Memory B cell (primary cell): ENCODE data around the gene DIAPH2.
A peak's percentile ranks its signal among the peaks of the same experiment; 100 is the strongest.
"Not testable (repeated sequence)": the region's sequence is repeated elsewhere in the genome, so short reads cannot be mapped to it uniquely, and the experiment has no call there.

Experiments used
- ATAC-seq: fragments of 150-1000 bp; cut with Tn5 transposase; 2 replicates; pipeline ENCODE4 v1.10.0; 2021; ENCODE audit warnings: low read depth, mild to moderate bottlenecking, moderate library complexity
- DNase-seq, 2 donors: peaks; one replicate each; pipeline ENCODE4 v3.0.0; 2022; ENCODE audit warnings: low spot score in 2 of 2
- H3K27ac Mint-ChIP-seq: one replicate; pipeline ENCODE4 v1.8.0; 2022; ENCODE audit warnings: mild to moderate bottlenecking, moderate library complexity, mixed read lengths
- H3K27me3 Mint-ChIP-seq: one replicate; pipeline ENCODE4 v1.8.0; 2022; ENCODE audit warnings: mixed read lengths
- H3K36me3 Mint-ChIP-seq: one replicate; pipeline ENCODE4 v1.8.0; 2022; ENCODE audit warnings: mild to moderate bottlenecking, mixed read lengths
- H3K4me1 Mint-ChIP-seq: one replicate; pipeline ENCODE4 v1.8.0; 2022; ENCODE audit warnings: mixed read lengths
- H3K4me3 Mint-ChIP-seq: one replicate; pipeline ENCODE4 v1.8.0; 2022; ENCODE audit warnings: mild to moderate bottlenecking, moderate library complexity, mixed read lengths
- H3K9me3 Mint-ChIP-seq: one replicate; pipeline ENCODE4 v1.8.0; 2022; ENCODE audit warnings: mixed read lengths

The DIAPH2 gene

DNA sequence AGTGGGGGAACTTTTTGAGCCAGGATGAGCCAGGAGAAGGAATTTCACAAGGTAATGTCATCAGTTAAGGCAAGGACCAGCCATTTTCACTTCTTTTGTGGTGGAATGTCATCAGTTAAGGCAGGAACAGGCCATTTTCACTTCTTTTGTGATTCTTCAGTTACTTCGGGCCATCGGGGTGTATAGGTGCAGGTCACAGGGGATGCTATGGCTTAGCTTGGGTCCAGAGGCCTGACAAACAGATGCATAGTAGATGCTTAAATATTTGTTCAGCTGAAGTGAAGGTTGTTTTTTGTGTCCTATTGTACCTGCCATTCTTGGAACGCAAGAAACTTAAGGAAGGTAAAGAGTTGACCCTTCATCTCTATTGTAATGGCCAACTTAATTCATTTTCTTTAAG, 46.4 kb downstream of the DIAPH2 start:
- DNase-seq, H3K27me3 Mint-ChIP-seq, H3K27ac Mint-ChIP-seq, H3K9me3 Mint-ChIP-seq, ATAC-seq, H3K4me3 Mint-ChIP-seq, H3K36me3 Mint-ChIP-seq: not testable (repeated sequence)
- H3K4me1 Mint-ChIP-seq = peaks cover 17% of the 10 kb centered on the region

DNA sequence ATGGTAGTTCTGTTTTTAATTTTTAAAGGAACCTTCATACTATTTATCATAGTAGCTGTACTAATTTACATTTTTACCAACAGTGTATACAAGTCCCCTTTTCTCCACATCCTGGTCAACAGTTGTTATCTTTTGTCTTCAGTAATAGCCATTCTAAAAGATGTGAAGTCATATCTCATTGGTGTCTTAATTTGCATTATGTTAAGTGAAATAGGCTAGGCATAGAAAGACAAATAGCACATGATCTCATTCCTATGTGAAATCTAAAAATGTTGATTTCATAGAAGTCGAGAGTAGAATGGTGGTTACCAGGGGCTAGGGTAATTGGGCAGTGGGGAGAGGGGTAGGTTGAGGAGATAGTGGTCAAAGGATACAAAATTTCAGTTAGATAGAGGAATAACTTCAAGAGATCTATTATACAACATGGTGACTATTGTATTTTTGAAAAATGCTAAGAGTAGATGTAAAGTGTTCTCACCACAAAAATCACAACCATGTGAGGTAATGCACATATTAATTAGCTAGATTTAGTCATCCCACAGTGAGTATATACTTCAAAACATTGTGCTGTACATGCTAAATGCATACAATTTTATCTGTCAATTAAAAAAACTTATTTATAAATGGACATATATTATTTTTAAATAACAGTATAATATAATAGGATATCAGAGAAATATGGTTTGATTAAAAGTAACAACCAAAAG, 58.9 kb downstream of the DIAPH2 start:
- DNase-seq (no peak), ATAC-seq (no peak)
- no peaks in the 10 kb centered on the region for H3K9me3 Mint-ChIP-seq
- no peak overlapping the region for H3K4me3 Mint-ChIP-seq
- no peak overlapping the region for H3K27ac Mint-ChIP-seq
- H3K27me3 Mint-ChIP-seq = no peaks in the 10 kb centered on the region
- H3K4me1 Mint-ChIP-seq = no peaks in the 10 kb centered on the region
- H3K36me3 Mint-ChIP-seq = peaks cover 3% of the 10 kb centered on the region

DNA sequence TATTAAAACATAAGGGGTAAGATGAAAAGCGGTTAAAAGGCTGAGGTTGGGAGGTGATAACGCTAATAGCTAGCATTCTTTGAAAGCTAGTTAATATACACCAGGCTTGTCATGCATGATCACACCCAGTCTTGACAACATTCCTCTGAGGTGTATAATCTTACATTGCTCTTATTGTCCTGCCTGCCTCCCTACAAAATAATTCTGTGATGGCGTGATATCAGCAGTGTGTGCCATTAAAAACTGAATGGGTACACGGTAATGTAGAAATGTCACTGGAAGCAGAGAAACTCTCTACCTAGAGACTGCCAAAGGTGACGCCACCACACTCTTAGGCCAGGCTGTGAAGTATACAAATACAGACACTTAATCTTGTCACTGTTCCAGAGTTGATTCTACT, 68.1 kb downstream of the DIAPH2 start:
- ATAC-seq (no peak), DNase-seq (no peak)
- peaks cover 4% of the 10 kb centered on the region for H3K36me3 Mint-ChIP-seq
- no peaks in the 10 kb centered on the region for H3K4me1 Mint-ChIP-seq
- H3K27me3 Mint-ChIP-seq = no peaks in the 10 kb centered on the region
- no peaks in the 10 kb centered on the region for H3K9me3 Mint-ChIP-seq
- peak overlapping the region; percentile 54 for H3K27ac Mint-ChIP-seq
- no peak overlapping the region for H3K4me3 Mint-ChIP-seq

DNA sequence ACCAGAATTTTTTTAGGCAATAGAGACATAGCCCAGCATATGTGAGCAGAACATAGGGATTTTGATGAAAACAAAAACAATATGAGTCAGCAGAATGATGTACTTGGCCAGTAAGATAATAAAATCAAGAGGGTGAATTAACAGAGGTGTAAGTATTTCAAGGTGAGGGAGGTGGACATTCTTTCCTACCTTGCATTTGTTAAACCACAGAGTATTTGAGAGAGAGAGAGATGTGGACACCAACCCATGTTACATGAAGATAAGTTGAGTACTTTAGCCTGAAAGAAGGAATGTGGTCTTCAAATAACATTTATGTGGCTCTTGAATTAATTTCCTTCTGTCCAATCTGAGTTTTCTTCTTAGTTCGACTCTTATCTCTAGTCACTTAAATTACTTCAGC, 68.6 kb downstream of the DIAPH2 start:
- H3K4me1 Mint-ChIP-seq = no peaks in the 10 kb centered on the region
- H3K36me3 Mint-ChIP-seq = peaks cover 4% of the 10 kb centered on the region
- H3K4me3 Mint-ChIP-seq = no peak overlapping the region

DNA sequence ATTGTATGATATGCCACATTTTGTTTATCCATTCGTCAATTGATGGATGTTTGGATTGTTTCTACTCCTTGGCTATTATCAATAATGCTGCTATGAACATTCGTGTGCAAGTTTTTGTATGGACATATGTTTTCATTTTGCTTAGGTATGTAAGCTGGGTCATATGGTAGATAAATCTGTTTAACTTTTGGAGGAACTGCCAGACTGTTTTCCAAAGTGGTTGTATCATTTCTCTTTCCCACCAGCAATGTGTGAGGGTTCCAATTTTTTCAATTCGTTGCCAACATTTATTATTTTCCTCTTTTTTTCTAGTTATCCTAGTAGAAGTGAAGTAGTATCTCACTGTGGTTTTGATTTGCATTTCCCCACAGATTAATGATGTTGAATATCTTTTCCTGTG, 71.8 kb downstream of the DIAPH2 start:
- Mint-ChIP-seq H3K4me1 (no peaks in the 10 kb centered on the region), H3K9me3 (no peaks in the 10 kb centered on the region), H3K27me3 (no peaks in the 10 kb centered on the region), H3K4me3 (no peak overlapping the region), H3K36me3 (peaks cover 4% of the 10 kb centered on the region), H3K27ac (no peak overlapping the region)
- ATAC-seq (no peak), DNase-seq (no peak)

More for the DNA sequence above, 68.6 kb downstream of the DIAPH2 start:
- Mint-ChIP-seq H3K9me3 (no peaks in the 10 kb centered on the region), H3K27ac (peak overlapping the region; percentile 54), H3K27me3 (no peaks in the 10 kb centered on the region)
- DNase-seq (no peak), ATAC-seq (no peak)

DNA sequence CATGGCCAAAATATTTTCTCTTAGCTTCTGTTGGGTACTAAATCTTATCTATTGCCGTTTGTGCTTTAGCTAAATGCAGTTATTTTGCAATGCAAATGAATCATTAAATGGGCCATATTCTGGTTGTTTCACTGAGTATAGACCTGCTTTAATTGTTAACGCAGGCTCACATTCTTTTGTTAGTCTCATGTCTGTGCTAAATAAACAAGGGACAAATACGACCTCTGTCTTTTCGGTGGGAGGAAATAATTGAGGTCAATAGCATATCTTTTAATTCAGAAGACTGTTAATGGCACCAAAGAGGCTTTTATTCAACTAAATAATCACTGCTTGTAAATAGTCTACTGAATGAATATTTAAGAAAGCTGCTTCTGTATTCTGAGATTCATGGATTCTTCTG, 76.9 kb downstream of the DIAPH2 start:
- no peaks in the 10 kb centered on the region for H3K36me3 Mint-ChIP-seq
- no peaks in the 10 kb centered on the region for H3K27me3 Mint-ChIP-seq
- no peak overlapping the region for H3K27ac Mint-ChIP-seq
- DNase-seq (no peak), ATAC-seq (no peak)
- no peaks in the 10 kb centered on the region for H3K9me3 Mint-ChIP-seq
- H3K4me3 Mint-ChIP-seq = no peak overlapping the region
- peaks cover 11% of the 10 kb centered on the region for H3K4me1 Mint-ChIP-seq

DNA sequence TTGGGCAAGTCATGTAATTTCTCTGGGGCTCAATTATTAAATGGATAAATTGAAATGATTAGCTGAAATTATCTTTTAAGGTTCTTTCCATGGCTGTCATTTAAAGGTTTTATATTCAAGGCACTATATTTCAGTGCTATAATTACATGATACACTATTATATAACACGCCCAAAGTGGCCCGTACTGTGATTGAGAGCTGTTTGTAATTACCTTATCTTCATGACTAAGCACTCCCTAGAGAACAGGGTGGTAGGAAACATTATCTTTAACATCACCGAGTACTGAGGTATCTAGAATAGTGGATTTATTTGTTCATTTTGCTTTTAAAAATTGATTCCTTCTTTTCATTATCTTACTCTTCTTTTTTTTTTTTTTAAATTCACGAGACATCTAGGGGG, 79.0 kb downstream of the DIAPH2 start:
- no peak for DNase-seq
- H3K9me3 Mint-ChIP-seq = no peaks in the 10 kb centered on the region
- H3K27me3 Mint-ChIP-seq = no peaks in the 10 kb centered on the region
- peaks cover 11% of the 10 kb centered on the region for H3K4me1 Mint-ChIP-seq
- no peak overlapping the region for H3K4me3 Mint-ChIP-seq
- no peaks in the 10 kb centered on the region for H3K36me3 Mint-ChIP-seq
- no peak overlapping the region for H3K27ac Mint-ChIP-seq
- ATAC-seq = no peak

DNA sequence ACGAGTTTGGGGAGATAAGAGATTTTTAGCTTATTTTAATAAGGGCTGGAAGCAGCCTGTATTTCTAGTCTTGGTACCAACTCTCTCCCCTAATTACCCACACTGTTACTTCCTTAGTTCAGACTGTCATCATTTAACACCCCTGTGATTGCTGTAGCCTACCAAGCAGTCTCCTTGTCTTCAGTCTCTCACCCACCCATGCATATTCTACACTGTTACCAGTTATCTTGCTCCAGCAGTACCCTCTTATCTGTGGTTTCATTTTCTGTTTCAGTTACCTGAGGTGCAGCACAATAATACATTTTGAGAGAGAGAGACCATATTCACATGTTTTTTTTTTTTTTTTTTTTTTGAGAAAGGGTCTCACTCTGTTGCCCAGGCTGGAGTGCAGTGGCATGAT, 80.2 kb downstream of the DIAPH2 start:
- Mint-ChIP-seq H3K27ac (peak overlapping the region; percentile 15), H3K4me3 (no peak overlapping the region), H3K27me3 (no peaks in the 10 kb centered on the region), H3K4me1 (peaks cover 11% of the 10 kb centered on the region), H3K9me3 (no peaks in the 10 kb centered on the region), H3K36me3 (no peaks in the 10 kb centered on the region)
- ATAC-seq (peak; percentile 48), DNase-seq (no peak)

DNA sequence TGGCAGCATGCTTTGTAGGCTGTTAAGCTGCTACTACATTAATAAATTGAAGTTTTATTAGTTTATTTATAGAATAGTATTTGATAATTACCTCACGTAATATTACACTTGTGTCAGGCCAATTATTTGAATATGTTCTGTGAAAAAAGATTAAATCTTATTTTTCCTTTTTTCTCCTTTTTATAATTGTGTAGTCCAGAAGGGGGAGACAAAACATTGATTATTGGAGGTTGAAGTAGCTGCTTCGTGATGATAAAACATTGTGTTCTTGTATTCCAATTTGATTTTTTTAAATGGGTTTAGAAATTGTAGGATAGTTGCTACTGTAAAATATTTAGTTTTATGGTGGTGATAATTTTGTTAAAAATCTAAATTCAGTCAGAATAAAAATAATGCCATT, 85.7 kb downstream of the DIAPH2 start:
- DNase-seq (peak in 1 of 2 donors; percentile 0), ATAC-seq (no peak)
- H3K9me3 Mint-ChIP-seq = no peaks in the 10 kb centered on the region
- H3K4me1 Mint-ChIP-seq = peaks cover 3% of the 10 kb centered on the region
- no peaks in the 10 kb centered on the region for H3K27me3 Mint-ChIP-seq
- H3K36me3 Mint-ChIP-seq = peaks cover under 1% of the 10 kb centered on the region
- H3K27ac Mint-ChIP-seq = no peak overlapping the region
- H3K4me3 Mint-ChIP-seq = no peak overlapping the region

DNA sequence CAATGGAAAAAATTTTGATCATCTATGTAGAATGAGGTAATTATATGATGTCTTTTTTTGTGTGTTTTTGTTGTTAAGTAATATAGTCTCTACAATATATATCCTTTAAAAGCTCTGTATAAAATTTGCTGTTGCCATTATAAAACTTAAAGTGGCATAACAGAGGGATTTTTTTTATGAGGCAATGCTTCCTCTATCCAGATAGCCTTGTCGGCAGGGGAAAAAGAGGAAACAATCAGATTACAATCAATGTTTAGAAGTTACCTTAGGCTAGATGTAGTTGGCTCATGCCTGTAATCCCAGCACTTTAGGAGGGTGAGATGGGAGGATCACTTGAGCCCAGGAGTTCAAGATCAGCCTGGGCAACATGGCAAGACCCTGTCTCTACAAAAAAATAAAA, 86.8 kb downstream of the DIAPH2 start:
- Mint-ChIP-seq H3K9me3 (no peaks in the 10 kb centered on the region), H3K27me3 (no peaks in the 10 kb centered on the region), H3K36me3 (peaks cover 2% of the 10 kb centered on the region), H3K27ac (no peak overlapping the region), H3K4me3 (no peak overlapping the region), H3K4me1 (peaks cover 4% of the 10 kb centered on the region)
- ATAC-seq = no peak
- no peak for DNase-seq

DNA sequence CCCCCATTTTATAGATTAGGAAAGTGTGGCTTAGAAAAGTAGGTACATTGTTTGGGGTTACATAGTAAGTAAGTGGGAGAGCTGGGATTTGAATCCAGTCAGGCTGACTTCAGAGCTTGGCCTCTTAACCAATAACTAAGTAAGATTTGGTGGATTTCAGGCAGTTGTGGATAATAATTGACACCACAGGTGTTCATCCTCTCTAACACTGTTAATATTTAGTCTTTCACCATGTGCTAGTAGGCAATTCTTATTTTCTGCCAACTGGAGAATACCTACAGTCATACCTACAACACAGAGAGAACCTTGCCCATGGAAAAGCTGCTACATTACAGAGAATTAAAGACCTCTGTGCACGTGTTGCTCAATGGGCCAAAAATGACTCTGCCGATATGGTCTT, 89.5 kb downstream of the DIAPH2 start:
- Mint-ChIP-seq H3K4me3 (no peak overlapping the region), H3K27me3 (no peaks in the 10 kb centered on the region), H3K27ac (no peak overlapping the region), H3K9me3 (no peaks in the 10 kb centered on the region), H3K4me1 (peaks cover 4% of the 10 kb centered on the region), H3K36me3 (peaks cover 2% of the 10 kb centered on the region)
- ATAC-seq (no peak), DNase-seq (no peak)

DNA sequence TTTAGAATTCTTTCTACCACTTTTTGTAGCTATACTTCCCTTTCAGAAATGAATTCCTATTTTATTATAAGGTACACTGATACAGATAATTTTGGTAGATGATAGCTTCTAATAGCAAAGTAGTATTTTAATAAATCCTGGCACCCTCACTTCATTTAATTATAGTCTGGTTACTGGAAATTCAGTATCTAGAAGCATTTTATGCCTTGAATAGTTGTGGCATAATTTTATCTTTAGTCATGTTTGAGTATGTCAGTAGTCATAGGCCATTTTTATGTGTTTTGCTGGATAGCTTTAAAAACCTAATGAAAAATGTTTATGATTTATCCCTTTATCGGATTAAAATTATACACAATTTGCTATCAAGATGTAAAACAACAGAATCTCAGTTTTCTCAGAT, 92.3 kb downstream of the DIAPH2 start:
- no peaks in the 10 kb centered on the region for H3K27me3 Mint-ChIP-seq
- no peak for DNase-seq
- H3K4me1 Mint-ChIP-seq = peaks cover 4% of the 10 kb centered on the region
- H3K27ac Mint-ChIP-seq = no peak overlapping the region
- peaks cover 2% of the 10 kb centered on the region for H3K36me3 Mint-ChIP-seq
- no peak overlapping the region for H3K4me3 Mint-ChIP-seq
- no peak for ATAC-seq
- H3K9me3 Mint-ChIP-seq = no peaks in the 10 kb centered on the region

DNA sequence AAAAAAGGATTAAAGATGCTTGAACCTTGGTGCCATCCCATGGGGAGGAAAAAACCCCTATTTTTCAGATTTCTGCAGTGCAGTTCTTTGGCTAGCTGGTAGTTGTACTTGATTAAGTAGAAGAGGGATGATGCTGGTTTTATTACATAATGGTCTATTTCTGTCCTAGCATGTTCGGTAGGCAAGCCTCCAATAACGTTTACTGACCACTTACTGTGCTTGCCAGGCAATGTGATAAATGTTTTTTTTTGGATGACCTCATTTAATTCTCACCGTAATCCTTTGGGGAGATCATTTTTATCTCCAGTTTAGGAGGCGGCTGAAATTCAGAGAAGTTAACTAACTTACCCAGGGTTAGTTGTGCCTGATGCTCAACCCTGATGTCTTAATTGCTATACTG, 106.9 kb downstream of the DIAPH2 start:
- DNase-seq = no peak
- H3K9me3 Mint-ChIP-seq = no peaks in the 10 kb centered on the region
- ATAC-seq = no peak
- no peaks in the 10 kb centered on the region for H3K4me1 Mint-ChIP-seq
- no peak overlapping the region for H3K27ac Mint-ChIP-seq
- H3K27me3 Mint-ChIP-seq = no peaks in the 10 kb centered on the region
- no peak overlapping the region for H3K4me3 Mint-ChIP-seq
- H3K36me3 Mint-ChIP-seq = no peaks in the 10 kb centered on the region

DNA sequence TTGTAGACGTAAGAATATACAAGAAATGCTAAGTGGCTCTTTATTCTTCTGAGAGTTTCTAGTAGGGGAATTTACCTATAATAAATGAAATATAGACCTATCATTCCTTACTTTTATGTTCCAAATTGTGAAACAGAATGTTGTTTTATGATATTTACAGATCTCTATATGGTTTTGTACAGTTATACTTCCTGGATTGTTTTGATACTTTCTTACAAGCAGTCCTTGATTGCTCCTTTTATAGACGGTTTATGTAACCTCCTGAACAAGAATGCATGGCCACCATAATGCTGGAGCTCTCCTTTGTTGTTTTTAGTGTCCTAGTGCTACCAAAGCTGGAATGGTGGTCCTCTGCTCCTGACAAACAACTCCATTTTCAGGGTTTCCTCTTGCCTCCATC, 107.4 kb downstream of the DIAPH2 start:
- Mint-ChIP-seq H3K27me3 (no peaks in the 10 kb centered on the region), H3K27ac (no peak overlapping the region), H3K9me3 (no peaks in the 10 kb centered on the region), H3K4me1 (no peaks in the 10 kb centered on the region), H3K36me3 (no peaks in the 10 kb centered on the region), H3K4me3 (no peak overlapping the region)
- ATAC-seq (no peak), DNase-seq (no peak)

DNA sequence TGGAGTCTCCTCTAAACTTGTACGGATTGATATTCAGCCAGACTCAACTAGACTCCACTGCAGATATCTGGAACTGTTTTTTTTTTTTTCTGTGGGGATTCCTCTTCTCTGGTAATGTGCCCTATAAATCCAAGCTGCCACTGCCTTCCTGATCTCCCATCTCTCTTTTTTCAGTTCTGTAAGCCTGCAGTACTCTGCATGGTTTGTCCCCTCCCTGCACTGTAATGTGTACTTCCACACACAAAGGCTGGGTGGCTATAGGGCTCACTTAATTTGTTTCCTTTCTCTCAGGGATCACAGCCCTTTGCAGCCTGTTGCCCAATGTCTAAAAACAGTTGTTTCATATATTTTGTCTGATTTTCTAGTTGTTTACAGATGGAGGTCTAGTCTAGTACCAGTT, 114.3 kb downstream of the DIAPH2 start:
- ATAC-seq = no peak
- no peak for DNase-seq
- Mint-ChIP-seq H3K9me3 (no peaks in the 10 kb centered on the region), H3K27ac (no peak overlapping the region), H3K27me3 (no peaks in the 10 kb centered on the region), H3K4me1 (peaks cover 5% of the 10 kb centered on the region), H3K36me3 (peaks cover 2% of the 10 kb centered on the region), H3K4me3 (no peak overlapping the region)
